ENCODE measurements around the gene MYO3B.

The MYO3B gene

GRCh38 chr2:170247333-170247732, 69.4 kb downstream of the MYO3B start:
- H3K9me3 ChIP-seq (ENCODE audit: insufficient read depth, low read length), result no peaks in the 10 kb centered on the region
- no peaks in the 10 kb centered on the region for H3K27me3 ChIP-seq (ENCODE audit: low read length)
- H4K20me1 ChIP-seq (ENCODE audit: low read depth, low read length), result no peaks in the 10 kb centered on the region
- no peak overlapping the region for H3K9ac ChIP-seq (ENCODE audit: low read length)
- no peaks in the 10 kb centered on the region for H3F3A ChIP-seq (ENCODE audit: insufficient read depth)
- no peak overlapping the region for H3K4me2 ChIP-seq (ENCODE audit: low read depth, low read length, poor library complexity, severe bottlenecking)
- no peaks in the 10 kb centered on the region for H3K79me2 ChIP-seq (ENCODE audit: insufficient read depth, low read length)
- no peak overlapping the region for H3K4me3 ChIP-seq (ENCODE audit: insufficient read depth, low read length, poor library complexity, severe bottlenecking)
- no peak overlapping the region for H2AFZ ChIP-seq (ENCODE audit: low read depth, low read length, severe bottlenecking)
- TF ChIP-seq EZH2phosphoT487 (conservative IDR thresholded peaks at IDR 0.05; ENCODE audit: low read length) (no peak), CTCF (IDR thresholded peaks at IDR 0.05; ENCODE audit: insufficient read depth, low read length, poor library complexity, severe bottlenecking) (no peak)
- no peaks in the 10 kb centered on the region for H3K36me3 ChIP-seq (ENCODE audit: low read length)
- H3K9me2 ChIP-seq (replicated peaks; ENCODE audit: insufficient read depth, low read length), result no peaks in the 10 kb centered on the region
- H3K27ac ChIP-seq (ENCODE audit: low read depth, low read length), result no peak overlapping the region

- Histone ChIP-seq H3K9me3 (ENCODE audit: insufficient read depth, low read length) (no peaks in the 10 kb centered on the region), H3F3A (ENCODE audit: insufficient read depth) (no peaks in the 10 kb centered on the region), H3K36me3 (ENCODE audit: low read length) (no peaks in the 10 kb centered on the region), H4K20me1 (ENCODE audit: low read depth, low read length) (no peaks in the 10 kb centered on the region), H3K9ac (ENCODE audit: low read length) (no peak overlapping the region), H3K9me2 (replicated peaks; ENCODE audit: insufficient read depth, low read length) (no peaks in the 10 kb centered on the region), H3K27ac (ENCODE audit: low read depth, low read length) (no peak overlapping the region), H2AFZ (ENCODE audit: low read depth, low read length, severe bottlenecking) (no peak overlapping the region), H3K79me2 (ENCODE audit: insufficient read depth, low read length) (no peaks in the 10 kb centered on the region), H3K4me3 (ENCODE audit: insufficient read depth, low read length, poor library complexity, severe bottlenecking) (no peak overlapping the region), H3K4me2 (ENCODE audit: low read depth, low read length, poor library complexity, severe bottlenecking) (no peak overlapping the region), H3K27me3 (ENCODE audit: low read length) (no peaks in the 10 kb centered on the region)
- TF ChIP-seq CTCF (IDR thresholded peaks at IDR 0.05; ENCODE audit: insufficient read depth, low read length, poor library complexity, severe bottlenecking) (no peak), EZH2phosphoT487 (conservative IDR thresholded peaks at IDR 0.05; ENCODE audit: low read length) (no peak)
Observed at GRCh38 chr2:170247882-170248393, 70.0 kb downstream of the MYO3B start.

GRCh38 chr2:170248574-170249393, 70.8 kb downstream of the MYO3B start:
- Histone ChIP-seq H3K9ac (ENCODE audit: low read length) (no peak overlapping the region), H2AFZ (ENCODE audit: low read depth, low read length, severe bottlenecking) (no peak overlapping the region), H3K9me2 (replicated peaks; ENCODE audit: insufficient read depth, low read length) (no peaks in the 10 kb centered on the region), H3K4me3 (ENCODE audit: insufficient read depth, low read length, poor library complexity, severe bottlenecking) (no peak overlapping the region), H3K9me3 (ENCODE audit: insufficient read depth, low read length) (no peaks in the 10 kb centered on the region), H3K79me2 (ENCODE audit: insufficient read depth, low read length) (no peaks in the 10 kb centered on the region), H4K20me1 (ENCODE audit: low read depth, low read length) (no peaks in the 10 kb centered on the region), H3F3A (ENCODE audit: insufficient read depth) (no peaks in the 10 kb centered on the region), H3K4me2 (ENCODE audit: low read depth, low read length, poor library complexity, severe bottlenecking) (no peak overlapping the region), H3K27me3 (ENCODE audit: low read length) (no peaks in the 10 kb centered on the region), H3K36me3 (ENCODE audit: low read length) (no peaks in the 10 kb centered on the region), H3K27ac (ENCODE audit: low read depth, low read length) (no peak overlapping the region)
- no peak for TF ChIP-seq CTCF (IDR thresholded peaks at IDR 0.05; ENCODE audit: insufficient read depth, low read length, poor library complexity, severe bottlenecking)
- no peak for TF ChIP-seq EZH2phosphoT487 (conservative IDR thresholded peaks at IDR 0.05; ENCODE audit: low read length)

Data from SU-DHL-6 (cell line).